Measurements from ENCODE around the gene DGKQ. TPM values are rescaled to one million over a fixed set of nuclear protein-coding genes. Genes with fewer than 3 reads are reported as not detected.

Gene DGKQ
- total RNA-seq, 1 donor from 2014 or later, result 5.1 TPM

DNA sequence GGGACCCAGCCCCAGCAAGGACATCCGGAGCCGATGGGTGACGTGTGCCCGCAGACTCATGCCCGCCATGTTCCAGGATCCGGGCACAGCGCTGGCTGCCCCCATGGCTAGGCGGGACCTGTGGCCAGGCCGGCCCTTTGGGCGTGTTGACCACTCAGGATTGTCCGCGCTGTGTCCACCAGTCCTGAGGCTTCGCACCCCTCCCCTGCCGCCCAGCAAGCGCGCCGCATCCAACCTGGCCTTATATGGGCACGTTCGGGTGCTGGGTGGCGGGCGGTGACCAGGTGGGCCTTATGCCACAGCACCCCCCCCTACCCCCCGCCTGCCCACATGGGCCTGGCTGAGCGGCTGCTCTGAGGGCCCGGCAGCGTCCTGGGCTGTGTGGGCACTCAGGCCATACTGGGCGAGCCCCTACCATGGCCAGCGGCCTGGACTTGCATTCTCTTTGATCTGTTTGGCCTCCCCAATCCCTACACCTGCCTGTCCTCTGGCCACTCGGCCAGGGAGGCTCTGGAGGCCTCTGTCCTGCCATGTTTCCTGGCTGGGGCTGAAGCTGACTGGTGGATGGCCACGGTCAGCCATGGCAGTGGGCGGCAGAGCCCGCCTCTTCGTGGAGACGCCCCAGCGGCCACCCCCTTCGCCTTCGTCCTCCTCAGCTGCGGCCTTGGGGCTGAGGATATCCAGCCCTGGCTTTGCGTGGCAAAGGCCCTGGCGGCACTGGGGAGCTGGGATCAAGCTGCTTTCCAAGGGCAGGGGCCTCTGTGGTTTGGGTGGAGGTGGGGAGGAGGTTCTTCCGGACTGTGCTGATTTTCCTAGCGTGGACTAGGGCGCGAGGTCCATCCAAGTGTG lies 40.1 kb upstream of the DGKQ start:
- peaks cover 46% of the 10 kb centered on the region for H3F3A ChIP-seq (ENCODE audit: low read depth)
- peaks cover 68% of the 10 kb centered on the region for H4K20me1 ChIP-seq (ENCODE audit: low read depth)
- TF ChIP-seq EZH2 (IDR thresholded peaks at IDR 0.05), result no peak
- TF ChIP-seq EZH2phosphoT487 (IDR thresholded peaks at IDR 0.05), result no peak
- TF ChIP-seq CTCF (IDR thresholded peaks at IDR 0.05), result no peak
- no peaks in the 10 kb centered on the region for H3K9me3 Mint-ChIP-seq
- peak overlapping the region; percentile 69 for H3K4me3 Mint-ChIP-seq
- no peak overlapping the region for H3K4me3 ChIP-seq
- H3K9ac ChIP-seq, result no peak overlapping the region
- H3K4me1 ChIP-seq, result peaks cover 40% of the 10 kb centered on the region
- H3K27ac ChIP-seq, result no peak overlapping the region
- no peaks in the 10 kb centered on the region for H3K36me3 ChIP-seq
- DNase-seq (ENCODE audit: low spot score), result no peak
- no peaks in the 10 kb centered on the region for H3K9me3 ChIP-seq (ENCODE audit: low read depth)
- no peak overlapping the region for H3K4me2 ChIP-seq
- no peak overlapping the region for H2AFZ ChIP-seq (replicated peaks)
- no peaks in the 10 kb centered on the region for H3K36me3 Mint-ChIP-seq
- peaks cover 23% of the 10 kb centered on the region for H3K27me3 Mint-ChIP-seq (ENCODE audit: insufficient read depth, low read depth)
- H3K4me1 Mint-ChIP-seq, result peaks cover 22% of the 10 kb centered on the region
- no peak overlapping the region for H3K27ac Mint-ChIP-seq
- H3K27me3 ChIP-seq, result peaks cover 38% of the 10 kb centered on the region
- peaks cover 15% of the 10 kb centered on the region for H3K79me2 ChIP-seq (ENCODE audit: low read depth)

- no peaks in the 10 kb centered on the region for H3K36me3 ChIP-seq
- no peak overlapping the region for H3K27ac Mint-ChIP-seq
- H3K9ac ChIP-seq, result no peak overlapping the region
- peaks cover 33% of the 10 kb centered on the region for H3K27me3 Mint-ChIP-seq (ENCODE audit: insufficient read depth, low read depth)
- peak overlapping the region; percentile 89 for H3K4me2 ChIP-seq
- H3F3A ChIP-seq (ENCODE audit: low read depth), result peaks cover 46% of the 10 kb centered on the region
- peaks cover 51% of the 10 kb centered on the region for H3K27me3 ChIP-seq
- peaks cover 2% of the 10 kb centered on the region for H3K9me3 Mint-ChIP-seq
- H4K20me1 ChIP-seq (ENCODE audit: low read depth), result peaks cover 58% of the 10 kb centered on the region
- H3K4me1 Mint-ChIP-seq, result peaks cover 18% of the 10 kb centered on the region
- H3K4me1 ChIP-seq, result peaks cover 31% of the 10 kb centered on the region
- peak overlapping the region; percentile 74 for H3K4me3 Mint-ChIP-seq
- H3K9me3 ChIP-seq (ENCODE audit: low read depth), result no peaks in the 10 kb centered on the region
- TF ChIP-seq EZH2phosphoT487 (IDR thresholded peaks at IDR 0.05) (no peak), CTCF (IDR thresholded peaks at IDR 0.05) (no peak), EZH2 (IDR thresholded peaks at IDR 0.05) (no peak)
- H3K36me3 Mint-ChIP-seq, result no peaks in the 10 kb centered on the region
- H2AFZ ChIP-seq (replicated peaks), result no peak overlapping the region
- DNase-seq (ENCODE audit: low spot score), result peak; percentile 77
- H3K4me3 ChIP-seq, result peak overlapping the region; percentile 56
- no peak overlapping the region for H3K27ac ChIP-seq
- H3K79me2 ChIP-seq (ENCODE audit: low read depth), result peaks cover 11% of the 10 kb centered on the region
These were observed 38.8 kb upstream of the DGKQ start for GRCh38 chr4:1012034-1012739.

GRCh38 chr4:1011666-1012033 lies 38.3 kb upstream of the DGKQ start:
- Mint-ChIP-seq H3K36me3 (peaks cover 2% of the 10 kb centered on the region), H3K9me3 (peaks cover 7% of the 10 kb centered on the region)

More at GRCh38 chr4:1011666-1012033, 38.3 kb upstream of the DGKQ start:
- Histone ChIP-seq H3K36me3 (no peaks in the 10 kb centered on the region), H3F3A (ENCODE audit: low read depth) (peaks cover 46% of the 10 kb centered on the region), H3K4me3 (peak overlapping the region; percentile 50), H4K20me1 (ENCODE audit: low read depth) (peaks cover 54% of the 10 kb centered on the region), H3K27ac (no peak overlapping the region), H3K9ac (no peak overlapping the region), H3K9me3 (ENCODE audit: low read depth) (no peaks in the 10 kb centered on the region), H3K4me2 (no peak overlapping the region), H2AFZ (replicated peaks) (no peak overlapping the region), H3K27me3 (peaks cover 56% of the 10 kb centered on the region), H3K79me2 (ENCODE audit: low read depth) (peaks cover 9% of the 10 kb centered on the region), H3K4me1 (peaks cover 31% of the 10 kb centered on the region)
- no peak for DNase-seq (ENCODE audit: low spot score)
- Mint-ChIP-seq H3K4me1 (peaks cover 18% of the 10 kb centered on the region), H3K27ac (no peak overlapping the region), H3K4me3 (no peak overlapping the region), H3K27me3 (ENCODE audit: insufficient read depth, low read depth) (peaks cover 36% of the 10 kb centered on the region)
- no peak for TF ChIP-seq CTCF (IDR thresholded peaks at IDR 0.05)
- no peak for TF ChIP-seq EZH2phosphoT487 (IDR thresholded peaks at IDR 0.05)
- no peak for TF ChIP-seq EZH2 (IDR thresholded peaks at IDR 0.05)
